Stimulated activated CD8-positive, alpha-beta memory T cell treated with anti-CD3 and anti-CD28 coated beads, Interleukin-15, amount 100 ng/mL, for 24 hours (primary cell): ENCODE data around the gene GJB5.
"Not testable (repeated sequence)": the region's sequence is repeated elsewhere in the genome, so short reads cannot be mapped to it uniquely, and the experiment has no call there.

Experiments
- DNase-seq: peaks from one replicate; pipeline ENCODE4 v3.0.0-alpha.2; 2020; ENCODE audit warnings: low read depth

Gene GJB5

DNA sequence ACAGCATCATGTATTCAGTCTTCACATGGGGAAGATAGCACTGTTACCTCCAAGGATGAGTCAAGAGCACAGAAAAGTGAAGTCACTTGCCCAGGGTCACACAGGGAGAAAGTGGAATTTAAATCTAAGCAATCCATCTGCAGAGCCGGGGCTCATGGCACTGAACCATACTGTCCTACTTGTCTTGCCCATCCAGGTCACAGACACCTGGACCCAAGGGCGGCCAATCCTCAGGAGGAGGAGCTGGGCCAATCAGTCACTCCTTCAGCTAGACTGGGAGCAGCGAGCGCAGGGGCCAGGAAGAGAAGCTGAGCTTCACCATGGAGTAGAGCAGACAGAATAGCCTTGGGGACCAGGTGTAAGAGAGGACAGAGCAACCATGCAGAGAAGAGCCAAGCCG, 9.2 kb upstream of the GJB5 start:
- no peak for DNase-seq

DNA sequence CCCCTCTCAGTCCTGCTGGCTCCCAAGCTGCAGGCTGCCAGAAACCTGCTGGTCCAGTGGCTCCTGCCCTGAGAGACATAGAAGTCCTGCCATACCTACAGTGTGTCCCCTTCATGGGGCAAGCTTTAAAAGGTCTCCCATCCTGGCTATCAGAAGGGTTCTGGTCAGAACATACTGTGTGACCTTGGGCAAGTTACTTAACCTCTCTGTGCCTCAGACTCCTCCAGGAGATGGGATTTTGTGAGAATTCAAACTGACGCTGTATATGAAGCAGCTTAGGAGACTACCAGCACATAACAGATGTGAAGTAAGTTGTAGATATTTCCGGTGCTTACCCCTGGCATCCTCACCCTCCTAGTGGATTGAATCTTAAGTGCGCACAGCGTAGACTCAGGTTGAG, 8.7 kb upstream of the GJB5 start:
- DNase-seq: no peak

DNA sequence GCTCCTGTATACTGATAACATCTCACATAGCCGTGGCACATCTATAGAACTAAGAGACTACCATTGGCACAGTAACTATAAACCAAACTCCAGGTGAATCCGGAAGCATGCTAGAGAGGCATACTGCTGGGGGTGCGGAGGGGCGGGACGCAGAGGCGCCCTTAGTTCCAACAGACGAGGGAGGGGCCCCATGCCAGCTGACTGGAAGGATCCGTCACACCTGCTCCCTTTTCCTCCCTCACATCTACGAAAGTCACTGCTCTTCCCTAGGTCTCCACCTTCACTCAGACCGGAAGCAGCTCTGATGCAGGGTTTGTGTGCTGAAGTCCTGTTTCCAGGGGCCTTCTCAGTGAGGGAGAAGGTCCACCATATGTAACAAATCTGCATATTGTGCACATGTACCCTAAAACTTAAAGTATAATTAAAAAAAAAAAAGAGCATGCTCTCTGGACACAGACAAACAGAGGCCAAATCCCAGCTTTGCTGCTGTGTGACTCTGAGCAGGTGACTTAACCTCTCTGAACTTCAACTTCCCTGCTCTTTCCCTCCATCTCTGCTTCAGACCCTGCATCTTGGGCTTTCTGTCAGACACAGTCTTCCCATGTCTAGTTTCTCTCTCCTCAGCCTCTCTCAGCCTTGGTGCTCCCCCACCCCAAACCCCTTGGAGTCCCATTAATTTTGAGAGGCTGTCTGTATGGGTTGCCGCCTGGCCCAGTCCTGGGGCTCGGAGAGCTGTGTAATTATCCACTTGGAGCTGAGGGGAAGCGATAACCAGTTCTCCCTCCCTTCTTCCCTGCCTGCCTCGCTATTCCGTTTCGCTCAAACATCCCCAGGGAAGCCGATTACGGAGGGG, 7.8 kb upstream of the GJB5 start:
- no peak for DNase-seq

DNA sequence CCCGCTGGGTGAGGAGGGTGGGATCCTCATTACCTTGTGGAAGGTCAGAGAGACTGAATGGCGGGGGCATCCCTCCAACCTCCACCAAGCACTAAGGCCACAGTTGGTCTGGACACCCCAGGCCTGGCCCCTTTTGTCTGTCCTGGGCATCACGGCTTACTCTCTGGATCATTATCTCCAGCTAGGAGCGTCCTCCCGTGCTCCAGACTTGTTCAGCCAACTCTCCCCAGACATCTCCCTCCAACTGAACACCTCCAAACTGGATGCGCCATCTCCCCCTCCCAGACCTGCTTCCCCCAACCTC, 7.3 kb upstream of the GJB5 start:
- DNase-seq: no peak

DNA sequence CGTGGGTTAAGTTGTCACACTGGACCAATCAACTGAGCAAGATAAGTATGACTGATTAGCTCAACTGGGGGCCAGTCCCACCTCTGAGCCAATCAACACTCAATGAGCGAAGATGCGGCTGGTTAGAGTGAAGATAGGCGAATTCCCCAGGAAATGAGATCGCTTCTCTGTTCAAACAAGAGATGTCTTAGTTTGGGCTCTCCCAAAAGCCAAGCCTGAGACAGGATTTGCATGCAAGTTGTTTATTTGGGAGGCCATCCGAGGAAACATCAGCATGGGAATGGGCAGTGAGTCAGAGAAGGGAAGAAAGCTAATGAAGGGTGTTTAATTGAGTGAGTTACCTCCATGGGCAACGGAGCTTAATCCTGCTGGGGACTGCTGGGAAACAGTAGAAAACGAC, 4.9 kb upstream of the GJB5 start:
- no peak for DNase-seq

DNA sequence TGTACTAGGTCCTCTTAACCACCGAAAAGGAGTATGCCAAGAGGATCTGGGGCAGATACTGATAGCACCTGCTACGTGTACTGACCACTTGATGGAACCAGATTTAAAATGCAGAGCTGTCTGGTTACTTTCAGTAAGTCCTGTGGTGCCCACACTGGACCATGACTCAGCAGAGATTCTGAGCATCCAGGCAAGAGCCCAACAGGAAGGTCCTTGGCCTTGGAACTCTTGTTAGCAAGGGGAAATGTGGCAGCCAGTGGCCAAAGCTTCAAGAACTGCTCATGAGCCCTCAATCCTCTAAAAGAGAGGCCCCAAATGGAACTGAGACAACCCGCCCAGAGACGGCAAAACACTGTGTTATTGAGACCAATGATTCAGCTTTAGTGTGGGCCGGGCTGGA, 4.2 kb upstream of the GJB5 start:
- DNase-seq: no peak

DNA sequence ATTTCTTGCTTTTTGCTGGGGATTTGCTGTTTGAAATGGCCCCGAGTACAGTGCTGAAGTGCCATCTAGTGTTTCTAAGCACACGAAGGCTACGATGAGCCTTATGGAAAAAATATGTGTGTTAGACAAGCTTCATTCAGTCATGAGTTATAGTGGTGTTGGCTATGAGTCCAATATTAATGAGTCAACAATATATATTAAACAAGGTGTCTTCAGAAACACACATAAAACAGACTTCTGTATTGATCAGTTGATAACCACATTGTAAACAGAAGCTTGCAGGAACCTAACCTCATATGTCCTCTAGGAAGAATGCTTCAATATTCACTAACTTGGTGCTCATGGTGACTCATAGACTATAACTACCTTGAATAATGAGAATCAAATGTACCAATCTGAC, 1.7 kb upstream of the GJB5 start:
- no peak for DNase-seq

DNA sequence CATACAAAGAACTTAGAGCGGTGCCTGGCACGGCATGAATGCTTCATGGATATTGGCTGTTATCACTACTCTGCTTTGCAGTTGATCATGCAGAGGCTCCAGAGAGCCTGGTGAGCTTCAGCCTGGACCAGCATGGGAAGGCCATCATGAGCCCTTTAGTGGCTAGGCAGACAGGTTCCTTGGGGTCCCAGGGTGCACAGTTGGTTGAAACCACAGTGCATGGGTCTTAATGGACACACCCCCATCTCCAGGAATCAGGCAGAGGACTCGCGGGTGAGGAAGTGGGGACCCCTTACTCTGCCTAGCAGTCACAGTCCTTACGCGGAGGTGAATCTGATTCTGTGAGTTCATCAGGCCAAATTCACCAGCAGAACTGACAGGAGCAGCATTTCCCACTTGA, 1.1 kb downstream of the GJB5 start:
- DNase-seq: no peak

DNA sequence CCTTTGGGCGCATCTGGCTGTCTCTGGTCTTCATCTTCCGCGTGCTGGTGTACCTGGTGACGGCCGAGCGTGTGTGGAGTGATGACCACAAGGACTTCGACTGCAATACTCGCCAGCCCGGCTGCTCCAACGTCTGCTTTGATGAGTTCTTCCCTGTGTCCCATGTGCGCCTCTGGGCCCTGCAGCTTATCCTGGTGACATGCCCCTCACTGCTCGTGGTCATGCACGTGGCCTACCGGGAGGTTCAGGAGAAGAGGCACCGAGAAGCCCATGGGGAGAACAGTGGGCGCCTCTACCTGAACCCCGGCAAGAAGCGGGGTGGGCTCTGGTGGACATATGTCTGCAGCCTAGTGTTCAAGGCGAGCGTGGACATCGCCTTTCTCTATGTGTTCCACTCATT, 2.5 kb downstream of the GJB5 start:
- no peak for DNase-seq

DNA sequence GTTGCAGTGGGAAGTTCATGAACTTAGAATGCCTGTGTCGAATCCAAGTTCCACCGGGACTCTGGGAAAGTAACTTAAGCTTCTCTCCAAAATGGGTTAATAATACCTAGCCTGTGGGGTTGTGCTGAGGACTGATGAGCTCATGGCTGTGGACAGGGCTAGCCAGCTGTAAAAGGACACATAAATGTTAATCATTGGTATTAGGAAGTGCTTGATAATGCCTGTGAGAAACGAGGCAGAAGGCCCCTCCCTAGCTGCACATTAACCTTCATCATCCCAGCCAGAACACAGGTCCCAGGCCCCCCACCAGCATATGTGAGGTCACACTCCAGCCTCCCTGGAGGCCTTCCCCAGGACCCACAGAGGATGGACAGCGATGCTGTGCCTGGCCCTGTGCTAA, 3.9 kb downstream of the GJB5 start:
- no peak for DNase-seq

DNA sequence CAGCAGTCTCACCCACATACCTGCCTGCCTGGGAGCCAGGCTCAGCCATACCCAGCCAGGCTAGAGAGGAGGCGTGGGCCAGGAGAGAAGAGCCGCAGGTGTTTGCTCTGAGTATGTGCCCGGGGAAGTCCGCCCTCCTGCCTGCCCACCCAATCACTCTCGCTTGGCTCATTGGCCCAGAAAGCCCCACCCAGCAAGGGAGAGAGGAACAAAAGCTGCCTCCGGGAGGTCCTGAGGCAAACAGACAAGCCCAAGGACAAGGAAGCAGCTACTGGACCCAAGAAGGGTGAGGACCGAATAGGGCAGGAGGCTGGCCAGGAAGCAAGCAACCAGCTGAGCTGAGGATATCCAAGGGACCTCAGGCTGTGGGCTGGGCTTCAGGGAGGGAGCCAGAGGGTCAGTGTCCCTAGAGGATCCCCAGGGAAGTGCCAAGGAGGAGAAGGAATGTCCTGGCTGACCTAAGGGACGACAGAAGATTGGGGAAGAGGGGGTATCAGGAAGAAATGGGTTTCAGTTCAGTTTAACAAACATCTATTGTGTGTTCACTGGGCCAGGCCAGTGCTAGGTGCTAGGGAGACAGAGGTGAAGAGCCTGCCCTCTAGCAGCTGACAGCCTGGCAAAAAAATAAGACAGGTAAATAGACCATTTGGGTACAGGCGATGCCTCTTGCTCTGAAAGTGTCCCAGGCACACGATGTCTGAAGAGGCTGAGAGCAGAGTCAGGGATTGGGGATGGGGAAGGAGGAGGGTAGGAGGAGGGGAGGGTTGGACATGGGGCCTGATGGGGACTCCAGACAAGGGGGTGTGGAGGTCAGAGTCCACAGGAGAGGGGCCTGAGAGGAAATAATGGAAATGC, 4.9 kb downstream of the GJB5 start, which contains the start of gene GJB4:
TSS of gene GJB4 (plus strand) at position 238 of the 855 bp plus-strand sequence. CDS start 1,515 bp downstream, outside the sequence.
- DNase-seq: no peak

DNA sequence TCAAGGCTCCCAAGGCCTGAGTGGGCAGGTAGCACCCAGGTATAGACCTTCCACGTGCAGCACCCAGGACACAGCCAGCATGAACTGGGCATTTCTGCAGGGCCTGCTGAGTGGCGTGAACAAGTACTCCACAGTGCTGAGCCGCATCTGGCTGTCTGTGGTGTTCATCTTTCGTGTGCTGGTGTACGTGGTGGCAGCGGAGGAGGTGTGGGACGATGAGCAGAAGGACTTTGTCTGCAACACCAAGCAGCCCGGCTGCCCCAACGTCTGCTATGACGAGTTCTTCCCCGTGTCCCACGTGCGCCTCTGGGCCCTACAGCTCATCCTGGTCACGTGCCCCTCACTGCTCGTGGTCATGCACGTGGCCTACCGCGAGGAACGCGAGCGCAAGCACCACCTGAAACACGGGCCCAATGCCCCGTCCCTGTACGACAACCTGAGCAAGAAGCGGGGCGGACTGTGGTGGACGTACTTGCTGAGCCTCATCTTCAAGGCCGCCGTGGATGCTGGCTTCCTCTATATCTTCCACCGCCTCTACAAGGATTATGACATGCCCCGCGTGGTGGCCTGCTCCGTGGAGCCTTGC, 6.4 kb downstream of the GJB5 start:
- DNase-seq: no peak

DNA sequence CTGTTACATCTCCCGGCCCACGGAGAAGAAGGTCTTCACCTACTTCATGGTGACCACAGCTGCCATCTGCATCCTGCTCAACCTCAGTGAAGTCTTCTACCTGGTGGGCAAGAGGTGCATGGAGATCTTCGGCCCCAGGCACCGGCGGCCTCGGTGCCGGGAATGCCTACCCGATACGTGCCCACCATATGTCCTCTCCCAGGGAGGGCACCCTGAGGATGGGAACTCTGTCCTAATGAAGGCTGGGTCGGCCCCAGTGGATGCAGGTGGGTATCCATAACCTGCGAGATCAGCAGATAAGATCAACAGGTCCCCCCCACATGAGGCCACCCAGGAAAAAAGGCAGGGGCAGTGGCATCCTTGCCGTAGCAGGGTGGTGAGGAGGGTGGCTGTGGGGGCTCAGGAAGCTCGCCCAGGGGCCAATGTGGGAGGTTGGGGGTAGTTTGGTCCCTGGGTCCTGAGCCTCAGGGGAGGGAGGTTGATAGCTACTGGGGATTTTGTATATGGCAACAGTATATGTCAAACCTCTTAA, 7.0 kb downstream of the GJB5 start:
- no peak for DNase-seq

DNA sequence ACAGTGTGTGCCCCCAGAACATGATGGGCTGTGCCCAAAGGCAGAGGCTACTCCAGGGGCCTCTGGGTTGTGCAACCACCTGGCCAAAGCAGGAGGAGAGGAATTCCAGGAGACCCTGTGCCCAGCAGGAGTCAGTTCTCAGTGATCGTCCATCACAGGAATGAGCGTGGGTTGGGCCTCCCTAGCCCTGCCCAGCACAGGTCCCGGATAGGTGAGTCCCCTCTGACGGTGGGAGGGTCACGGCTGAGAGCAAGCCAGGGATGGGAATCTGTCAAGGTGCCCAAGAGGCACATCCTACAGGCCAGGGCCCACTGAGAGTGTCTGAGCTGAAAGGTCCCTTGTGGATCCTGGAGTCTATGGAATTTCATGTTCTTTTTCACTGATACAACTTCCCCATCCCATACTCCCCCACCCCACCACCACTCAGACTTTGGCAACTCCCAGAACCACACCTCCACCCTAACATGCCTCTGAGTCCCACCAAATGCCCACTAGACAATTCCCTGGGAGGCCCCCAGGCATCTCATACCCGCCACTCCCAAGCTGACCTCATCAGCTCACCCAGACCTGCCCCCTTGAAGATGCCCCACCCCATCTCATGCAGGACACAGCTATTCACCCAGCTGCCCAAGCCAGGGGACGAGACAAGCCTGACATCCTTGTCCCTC, 7.8 kb downstream of the GJB5 start:
- no peak for DNase-seq

DNA sequence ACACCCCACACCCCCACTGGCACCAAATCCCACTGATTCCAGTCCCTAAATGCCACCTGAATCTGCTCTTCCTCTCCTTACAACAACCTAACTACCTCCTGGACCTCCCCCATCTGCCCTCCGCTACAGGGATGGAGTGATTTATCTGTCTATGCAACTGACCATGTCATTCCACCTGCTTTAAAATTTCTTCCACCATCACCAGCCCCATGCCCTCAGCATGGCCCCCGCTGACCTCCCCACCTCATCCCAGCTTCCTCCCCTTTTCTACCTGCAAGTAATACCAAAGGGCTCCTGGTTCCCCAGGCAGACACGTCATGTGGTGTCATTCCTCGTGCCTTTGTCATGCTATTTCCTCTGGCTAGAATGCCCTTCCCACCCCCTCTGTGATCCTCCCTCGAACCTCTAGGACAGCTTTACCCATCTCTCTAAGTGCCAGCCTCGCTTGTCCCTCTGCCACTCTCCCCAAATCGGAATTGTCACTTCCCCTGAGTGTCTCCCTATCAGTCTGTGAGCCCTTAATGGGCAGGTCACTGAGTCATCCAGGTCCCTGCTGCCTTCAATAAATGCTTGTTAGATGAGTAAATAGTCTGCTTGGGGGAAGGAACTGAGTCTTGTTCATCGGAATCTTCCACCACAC, 8.4 kb downstream of the GJB5 start:
- DNase-seq: no peak

DNA sequence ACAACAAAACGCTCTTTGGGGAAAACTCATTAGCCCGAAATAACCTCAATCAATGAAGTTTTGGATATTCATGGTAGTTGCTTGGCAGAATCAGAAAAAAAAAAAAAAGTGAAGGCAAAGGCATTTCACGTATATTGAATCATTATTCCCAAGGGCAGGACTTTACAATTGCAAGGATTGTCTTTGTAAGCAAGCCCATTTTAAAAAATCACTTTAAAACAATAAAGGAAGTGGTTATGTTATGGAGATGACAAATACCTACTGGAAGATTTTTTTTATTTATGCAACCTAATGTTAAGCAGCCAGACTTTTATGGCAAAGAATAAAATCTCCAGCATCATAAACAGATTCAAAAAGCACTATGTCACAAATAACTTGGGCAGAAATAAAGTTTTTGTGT, 14.0 kb downstream of the GJB5 start:
- no peak for DNase-seq

DNA sequence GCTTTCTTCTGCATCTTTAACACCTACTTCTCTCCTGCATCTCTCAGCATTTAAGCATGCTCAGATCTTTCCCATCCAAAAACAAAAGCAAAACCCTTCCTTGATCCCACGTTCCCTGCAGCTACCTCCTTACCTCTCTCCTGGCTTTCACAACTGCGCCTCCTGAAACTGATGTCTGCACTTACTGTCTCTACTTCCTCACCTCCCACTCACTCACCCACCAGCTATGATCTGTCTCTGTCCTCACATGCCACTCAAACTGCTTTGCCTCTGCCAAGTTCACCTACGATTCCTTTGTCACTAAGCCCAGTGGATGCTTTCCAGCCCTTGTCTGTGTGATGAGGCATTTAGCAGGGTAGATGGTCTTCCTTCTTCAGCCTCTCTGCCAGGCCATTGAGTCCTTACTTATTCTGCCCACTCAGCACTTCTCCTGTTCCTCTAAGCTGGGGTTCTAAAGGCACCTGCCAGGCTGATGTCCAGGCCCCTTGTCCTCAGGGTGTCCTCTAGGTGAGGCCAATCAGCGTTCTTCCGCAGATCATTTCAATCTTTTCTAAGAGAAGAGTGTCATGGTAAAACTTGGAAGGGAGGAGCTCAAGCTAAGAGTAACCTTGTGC, 16.2 kb downstream of the GJB5 start:
- no peak for DNase-seq

DNA sequence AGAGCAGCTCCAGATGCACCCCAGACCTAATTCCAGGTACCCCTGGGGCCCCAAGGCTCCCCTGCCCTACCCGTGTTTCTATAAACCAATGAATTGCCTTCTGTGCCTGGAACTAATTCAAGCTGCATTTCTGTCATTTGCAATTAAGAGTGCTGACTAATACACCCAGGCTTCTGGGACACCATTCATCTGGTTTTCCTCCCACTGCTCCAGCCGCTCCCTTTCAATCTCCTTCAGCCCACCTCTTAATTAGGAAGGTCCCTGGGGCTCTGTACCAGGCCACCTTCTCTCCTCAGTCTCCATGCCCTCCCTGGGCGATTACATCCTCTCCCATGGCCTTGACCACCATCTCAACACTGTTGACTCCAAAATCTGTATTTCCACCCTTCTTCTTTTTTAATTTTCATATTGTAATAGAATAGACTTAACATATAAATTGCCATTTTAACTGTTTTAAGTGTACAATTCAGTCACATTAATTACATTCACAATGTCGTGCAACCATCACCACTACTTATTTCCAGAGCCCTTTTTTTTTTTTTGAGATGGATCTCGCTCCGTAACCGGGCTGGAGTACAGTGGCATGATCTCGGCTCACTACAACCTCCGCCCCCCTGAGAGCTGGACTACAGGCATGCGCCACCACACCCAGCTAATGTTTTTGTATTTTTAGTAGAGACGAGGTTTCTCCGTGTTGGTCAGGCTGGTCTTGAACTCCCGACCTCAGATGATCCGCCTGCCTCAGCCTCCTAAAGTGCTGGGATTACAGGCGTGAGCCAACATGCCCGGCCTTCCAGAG, 16.9 kb downstream of the GJB5 start:
- DNase-seq: no peak

DNA sequence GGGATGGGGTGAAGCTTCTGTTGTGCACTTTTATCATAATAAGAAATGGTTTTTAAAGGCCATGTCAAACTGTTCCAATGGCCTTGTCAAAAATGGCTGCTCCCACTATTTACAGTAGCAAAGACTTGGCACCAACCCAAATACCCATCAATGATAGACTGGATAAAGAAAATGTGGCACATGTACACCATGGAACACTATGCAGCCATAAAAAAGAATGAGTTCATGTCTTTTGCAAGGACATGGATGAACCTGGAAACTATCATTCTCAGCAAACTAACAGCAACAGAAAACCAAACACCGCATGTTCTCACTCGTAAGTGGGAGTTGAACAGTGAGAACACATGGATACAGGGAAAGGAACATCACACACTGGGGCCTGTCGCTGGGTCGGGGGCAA, 18.3 kb downstream of the GJB5 start:
- not testable (repeated sequence) for DNase-seq

DNA sequence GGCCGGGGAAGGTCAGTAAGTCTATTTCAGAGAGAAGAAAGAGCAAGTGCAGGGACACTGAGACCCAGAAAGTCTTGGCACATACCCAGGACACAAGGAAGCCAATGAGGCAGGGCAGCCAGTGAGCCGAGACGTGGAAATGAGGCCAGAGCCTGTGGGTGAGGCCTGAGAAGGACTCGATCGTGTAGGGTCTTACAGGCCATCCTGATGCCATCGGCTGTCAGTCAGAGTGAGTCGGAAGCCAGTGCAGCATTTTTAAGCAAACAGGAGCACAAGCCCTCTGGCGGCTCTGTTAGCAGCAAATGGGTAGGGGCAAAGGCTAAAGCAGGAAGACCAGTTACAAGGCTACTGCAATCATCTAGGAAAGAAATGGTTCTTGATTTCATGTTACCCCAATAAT, 20.1 kb downstream of the GJB5 start:
- DNase-seq: no peak

DNA sequence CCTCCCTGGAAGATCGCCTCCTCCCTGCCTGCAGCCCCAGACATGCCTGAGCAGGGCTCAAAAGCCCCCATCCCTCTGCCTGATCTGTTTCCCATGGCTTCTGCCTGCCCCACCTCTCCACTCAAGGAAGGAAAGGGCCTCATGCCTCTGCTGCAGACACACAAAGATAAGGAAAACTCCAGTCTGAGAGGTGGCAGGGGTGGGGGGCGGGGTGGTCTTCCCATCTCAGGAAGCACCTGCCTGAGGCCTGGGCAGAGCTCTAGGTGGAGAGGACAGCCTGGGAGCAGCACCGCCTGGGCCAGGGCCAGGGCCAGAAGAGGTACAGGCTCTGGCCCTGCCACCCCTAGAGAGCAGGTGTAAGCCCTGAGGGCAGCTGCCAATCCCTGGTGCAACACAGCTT, 22.1 kb downstream of the GJB5 start:
- DNase-seq: no peak
